GM21360 (cell line): Measurements from ENCODE around the gene NEK7.
"Not testable (repeated sequence)": the region's sequence is repeated elsewhere in the genome, so short reads cannot be mapped to it uniquely, and the experiment has no call there.

ENCODE experiments used
- ATAC-seq: cut with Tn5 transposase; IDR thresholded peaks from one replicate; pipeline ENCODE4 v1.9.1; 2021; ENCODE audit warnings: mild to moderate bottlenecking, moderate library complexity; ENCODE audit not compliant: unreplicated experiment

NEK7 gene

DNA sequence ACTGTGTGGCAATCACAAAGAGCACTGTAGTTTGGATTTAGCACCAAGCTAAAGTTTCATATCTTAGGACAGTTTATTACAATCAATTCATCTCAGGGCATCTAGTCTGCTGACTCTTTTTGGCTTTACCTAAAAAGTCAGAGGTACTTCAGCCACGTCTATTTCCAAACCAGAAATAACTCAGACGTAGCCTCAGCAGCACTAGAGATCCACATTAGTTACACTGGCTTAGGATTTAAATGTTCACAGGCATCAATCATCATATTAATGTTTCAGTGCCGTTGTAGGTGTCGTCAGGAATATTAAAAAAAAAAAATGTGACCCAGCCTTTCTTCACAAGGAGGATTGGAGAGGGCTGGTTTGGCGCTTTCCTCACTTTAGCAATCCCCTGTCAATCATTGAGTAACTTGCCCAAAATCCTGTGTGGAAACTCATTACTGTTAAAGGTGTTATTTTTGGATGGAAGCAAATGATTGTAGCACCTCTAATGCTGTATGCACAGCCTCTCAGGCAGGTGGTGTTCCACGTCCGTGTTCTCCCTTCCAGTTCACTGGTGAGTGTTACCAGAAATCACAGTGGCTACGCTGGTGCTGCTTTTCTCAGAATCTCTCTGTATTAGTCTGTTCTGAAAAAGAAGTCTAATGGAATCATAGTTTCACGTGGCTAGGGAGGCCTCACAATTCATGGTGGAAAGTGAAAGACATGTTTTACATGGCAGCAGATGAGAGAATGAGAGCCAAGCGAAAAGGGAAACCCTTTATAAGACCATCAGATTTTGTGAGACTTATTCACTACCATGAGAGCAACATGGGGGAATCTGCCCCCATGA, 45.4 kb downstream of the NEK7 start:
- ATAC-seq = peak; percentile 82

DNA sequence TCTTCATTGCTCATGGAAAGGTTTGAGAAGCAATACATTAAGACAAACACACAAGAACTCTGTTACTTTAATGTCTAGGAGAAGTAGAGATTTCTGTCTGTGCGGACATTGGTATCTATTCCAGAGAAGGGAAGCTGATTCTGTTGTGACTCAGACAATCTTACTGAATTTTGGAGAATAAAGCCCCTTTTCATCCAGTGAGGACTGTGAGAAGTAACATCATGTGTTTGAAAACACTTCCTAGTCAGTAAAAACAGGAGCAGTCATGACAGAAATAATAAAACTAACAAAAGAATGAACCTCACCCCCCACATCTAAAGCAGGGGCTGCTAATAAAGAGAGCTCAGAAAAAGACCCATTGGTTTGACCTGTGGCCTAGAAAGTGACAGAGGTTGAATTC, 46.6 kb downstream of the NEK7 start:
- ATAC-seq = no peak

DNA sequence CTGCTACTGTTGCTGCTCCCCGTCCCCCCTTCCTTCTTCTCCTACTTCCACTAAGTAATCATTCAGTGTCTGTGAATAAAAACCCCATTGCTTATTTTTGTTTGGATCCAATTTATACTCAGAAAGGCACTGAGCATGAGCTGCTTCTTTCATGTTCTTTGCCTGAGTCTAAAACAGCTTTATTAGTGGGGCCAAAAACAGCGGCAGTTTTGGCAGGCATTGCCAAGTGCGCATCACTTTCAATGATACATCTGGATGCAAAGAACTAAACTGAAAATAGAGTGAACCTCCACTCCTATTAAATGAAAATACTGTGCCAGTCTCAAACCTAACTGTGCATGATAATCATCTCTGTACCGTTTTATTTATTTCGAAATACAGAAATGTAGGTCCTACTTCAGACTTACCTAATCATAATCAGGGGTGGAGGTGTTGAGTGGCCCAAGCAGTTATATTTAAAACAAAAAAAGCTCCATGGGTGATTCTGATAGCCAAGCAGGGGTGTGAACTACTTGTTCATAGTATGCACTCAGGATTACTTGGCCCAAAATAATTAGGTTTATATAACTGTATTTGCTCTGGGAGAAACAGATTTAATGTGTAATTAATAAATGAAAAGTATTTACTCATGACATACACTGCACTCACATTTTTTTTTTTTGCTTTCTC, 48.4 kb downstream of the NEK7 start:
- no peak for ATAC-seq

DNA sequence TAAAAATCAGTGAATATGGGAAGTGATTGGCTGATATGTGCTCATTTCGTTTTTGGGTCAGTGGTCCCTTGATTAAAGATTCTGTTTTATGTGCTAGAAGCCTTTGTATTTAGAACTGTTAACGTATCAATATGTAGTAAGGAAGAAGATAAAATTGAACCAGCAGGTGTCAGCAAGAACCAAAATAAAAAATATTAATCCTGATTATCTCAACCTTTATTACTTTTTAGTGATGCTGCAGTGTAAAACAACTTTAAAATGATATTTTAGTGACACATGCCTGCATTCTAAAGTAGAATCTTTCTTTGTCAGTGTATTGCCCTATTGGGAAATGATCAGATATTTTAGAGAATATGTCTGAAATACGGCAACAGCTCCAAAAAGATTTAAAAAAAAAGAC, 49.5 kb downstream of the NEK7 start:
- no peak for ATAC-seq

DNA sequence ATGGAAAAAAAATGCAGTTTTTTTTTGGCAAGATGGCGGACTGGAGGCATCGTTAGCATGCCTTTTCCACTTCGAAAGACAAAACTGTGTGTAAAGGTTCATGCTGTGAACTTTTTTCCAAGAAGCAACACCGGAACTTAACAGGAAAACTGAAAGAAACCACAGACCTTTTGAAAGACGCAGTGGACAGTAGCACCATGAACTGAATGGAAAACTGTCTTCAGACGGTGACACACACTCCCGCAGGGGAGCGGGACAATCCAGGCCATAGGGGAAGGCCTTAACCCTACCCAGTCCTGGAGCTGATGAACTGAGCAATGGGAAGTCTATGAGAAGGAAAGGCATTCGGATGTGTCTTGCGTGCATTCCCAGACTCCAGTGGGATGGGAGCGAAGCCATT, 54.9 kb downstream of the NEK7 start:
- no peak for ATAC-seq

DNA sequence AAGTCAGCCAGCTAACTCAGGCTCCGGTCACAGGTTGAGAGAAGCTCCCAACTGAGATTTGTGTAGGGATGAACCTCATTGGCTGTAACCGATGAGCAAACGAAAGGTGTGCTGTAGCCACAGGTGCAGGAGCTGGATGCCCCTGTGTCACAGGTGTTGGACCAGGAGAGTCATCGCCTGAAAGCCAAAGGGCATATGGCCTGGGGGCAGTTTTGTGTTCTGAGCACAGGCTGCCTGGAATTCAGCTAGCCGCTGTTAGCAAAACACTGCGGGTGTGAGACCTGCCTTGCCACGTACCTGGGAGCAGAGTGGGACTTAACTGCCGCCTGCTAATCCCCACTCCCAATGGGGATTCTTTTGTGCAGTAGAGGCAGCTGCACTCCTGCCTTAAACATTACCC, 55.3 kb downstream of the NEK7 start:
- ATAC-seq = no peak

DNA sequence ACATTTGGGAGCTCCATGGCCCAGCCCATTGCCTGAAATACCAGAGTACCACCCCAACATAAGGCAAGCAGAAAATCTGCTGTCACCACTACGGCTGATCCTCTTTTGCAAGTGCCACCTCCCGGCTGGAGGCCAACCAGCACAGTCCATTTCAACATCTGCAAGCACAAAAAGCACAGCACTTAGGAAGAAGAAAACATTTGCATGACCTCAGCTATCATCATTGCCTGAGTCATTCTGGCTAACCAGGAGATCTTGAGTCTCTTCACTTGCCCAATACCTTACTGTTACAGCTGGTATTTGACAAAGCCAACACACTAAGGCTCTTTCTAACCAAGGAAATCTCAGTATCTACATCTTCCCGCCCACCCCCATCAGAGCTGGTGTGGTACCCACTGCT, 55.9 kb downstream of the NEK7 start:
- no peak for ATAC-seq

DNA sequence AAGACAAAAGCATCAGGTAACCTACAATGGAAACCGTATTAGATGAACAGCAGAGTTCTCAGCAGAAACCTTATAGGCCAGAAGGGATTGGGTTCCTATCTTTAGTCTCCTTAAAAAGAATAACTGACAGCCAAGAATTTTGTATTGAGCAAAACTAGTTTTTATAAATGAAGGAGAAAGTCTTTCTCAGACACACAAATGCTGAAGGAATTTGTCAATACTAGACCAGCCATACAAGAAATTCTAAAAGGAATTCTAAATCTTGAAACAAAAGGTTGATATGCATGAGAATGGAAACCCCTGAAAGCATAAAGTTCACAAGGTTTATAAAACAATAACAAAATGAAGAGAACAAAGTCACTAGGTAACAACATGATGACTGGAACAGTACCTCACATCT, 58.1 kb downstream of the NEK7 start:
- no peak for ATAC-seq

DNA sequence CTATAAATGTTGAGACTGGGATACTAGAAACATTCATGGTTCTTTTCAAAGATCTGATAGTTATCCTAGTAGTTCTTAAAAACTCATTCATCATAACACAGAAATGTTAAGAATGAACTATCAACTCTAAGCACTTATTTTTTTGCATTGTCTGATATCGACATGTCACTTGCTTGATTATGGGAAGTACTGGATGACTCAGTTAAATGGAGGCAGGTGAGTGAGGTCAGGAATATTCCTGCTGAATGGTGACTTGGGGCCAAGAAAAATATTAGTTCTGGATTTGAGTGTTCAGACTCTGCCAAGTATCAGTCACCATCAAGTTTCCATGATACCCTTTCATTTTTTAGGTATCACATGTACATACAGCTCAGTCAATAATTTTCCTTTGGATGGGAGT, 63.6 kb downstream of the NEK7 start:
- no peak for ATAC-seq

DNA sequence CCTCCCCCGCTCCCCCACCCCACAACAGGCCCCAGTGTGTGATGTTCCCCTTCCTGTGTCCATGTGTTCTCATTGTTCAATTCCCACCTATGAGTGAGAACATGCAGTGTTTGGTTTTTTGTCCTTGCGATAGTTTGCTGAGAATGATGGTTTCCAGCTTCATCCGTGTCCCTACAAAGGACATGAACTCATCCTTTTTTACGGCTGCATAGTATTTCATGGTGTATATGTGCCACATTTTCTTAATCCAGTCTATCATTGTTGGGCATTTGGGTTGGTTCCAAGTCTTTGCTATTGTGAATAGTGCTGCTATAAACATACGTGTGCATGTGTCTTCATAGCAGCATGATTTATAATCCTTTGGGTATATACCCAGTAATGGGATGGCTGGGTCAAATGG, 70.2 kb downstream of the NEK7 start:
- not testable (repeated sequence) for ATAC-seq

DNA sequence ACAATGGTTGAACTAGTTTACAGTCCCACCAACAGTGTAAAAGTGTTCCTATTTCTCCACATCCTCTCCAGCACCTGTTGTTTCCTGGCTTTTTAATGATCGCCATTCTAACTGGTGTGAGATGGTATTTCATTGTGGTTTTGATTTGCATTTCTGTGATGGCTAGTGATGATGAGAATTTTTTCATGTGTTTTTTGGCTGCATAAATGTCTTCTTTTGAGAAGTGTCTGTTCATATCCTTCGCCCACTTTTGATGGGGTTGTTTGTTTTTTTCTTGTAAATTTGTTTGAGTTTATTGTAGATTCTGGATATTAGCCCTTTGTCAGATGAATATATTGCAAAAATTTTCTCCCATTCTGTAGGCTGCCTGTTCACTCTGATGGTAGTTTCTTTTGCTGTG, 70.7 kb downstream of the NEK7 start:
- ATAC-seq = not testable (repeated sequence)

DNA sequence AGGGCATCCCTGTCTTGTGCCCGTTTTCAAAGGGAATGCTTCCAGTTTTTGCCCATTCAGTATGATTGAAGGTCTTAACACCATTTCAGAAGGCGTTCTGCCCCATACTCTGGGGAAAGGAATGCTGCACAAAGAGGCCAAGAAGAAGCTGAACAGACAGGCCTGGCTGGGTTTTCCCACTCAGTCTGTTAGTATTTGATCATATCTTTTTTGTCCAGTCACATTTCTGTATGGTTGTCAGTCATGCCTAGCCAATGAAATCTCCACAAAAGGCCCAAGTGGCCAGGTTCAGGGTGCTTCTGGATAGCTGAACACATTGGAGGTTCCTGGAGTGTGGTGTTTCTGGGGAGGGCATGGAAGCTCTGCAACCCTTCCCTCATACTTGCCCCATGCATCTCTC, 72.1 kb downstream of the NEK7 start:
- no peak for ATAC-seq

DNA sequence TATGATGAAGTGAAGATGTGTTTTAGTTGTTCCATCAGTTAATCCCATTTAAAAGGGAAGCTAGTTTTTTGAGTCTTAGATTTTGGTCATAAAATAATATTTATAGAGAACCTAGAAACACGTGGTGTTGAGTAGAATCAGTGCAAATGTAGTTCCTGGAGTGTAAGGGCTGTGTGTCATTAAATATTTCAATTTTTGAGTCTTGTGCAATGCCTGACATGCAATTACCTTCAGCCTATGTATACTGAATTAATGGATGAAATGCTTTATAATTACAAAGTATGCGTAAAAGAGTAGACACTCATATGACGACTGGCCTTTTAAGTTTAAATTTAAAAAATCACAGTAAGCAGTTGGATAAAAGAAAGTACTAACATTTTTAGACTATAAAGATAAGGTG, 75.0 kb downstream of the NEK7 start:
- no peak for ATAC-seq

DNA sequence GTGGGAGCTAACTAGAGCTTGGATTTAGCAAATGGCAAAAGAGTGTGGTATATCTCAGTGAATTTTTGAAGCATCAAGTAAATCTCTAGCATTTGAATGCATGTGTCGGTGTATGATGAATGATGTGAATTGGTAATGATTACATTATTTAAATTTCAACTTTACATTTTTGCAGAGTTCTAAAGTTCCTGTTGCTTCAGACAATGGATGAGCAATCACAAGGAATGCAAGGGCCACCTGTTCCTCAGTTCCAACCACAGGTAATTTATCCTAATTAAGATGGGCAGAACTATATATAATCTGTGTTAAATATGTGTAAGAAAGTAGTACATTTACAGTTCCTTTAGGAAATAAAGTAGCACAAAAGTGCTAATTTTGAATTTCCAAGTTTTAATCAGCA, 75.6 kb downstream of the NEK7 start:
- no peak for ATAC-seq

DNA sequence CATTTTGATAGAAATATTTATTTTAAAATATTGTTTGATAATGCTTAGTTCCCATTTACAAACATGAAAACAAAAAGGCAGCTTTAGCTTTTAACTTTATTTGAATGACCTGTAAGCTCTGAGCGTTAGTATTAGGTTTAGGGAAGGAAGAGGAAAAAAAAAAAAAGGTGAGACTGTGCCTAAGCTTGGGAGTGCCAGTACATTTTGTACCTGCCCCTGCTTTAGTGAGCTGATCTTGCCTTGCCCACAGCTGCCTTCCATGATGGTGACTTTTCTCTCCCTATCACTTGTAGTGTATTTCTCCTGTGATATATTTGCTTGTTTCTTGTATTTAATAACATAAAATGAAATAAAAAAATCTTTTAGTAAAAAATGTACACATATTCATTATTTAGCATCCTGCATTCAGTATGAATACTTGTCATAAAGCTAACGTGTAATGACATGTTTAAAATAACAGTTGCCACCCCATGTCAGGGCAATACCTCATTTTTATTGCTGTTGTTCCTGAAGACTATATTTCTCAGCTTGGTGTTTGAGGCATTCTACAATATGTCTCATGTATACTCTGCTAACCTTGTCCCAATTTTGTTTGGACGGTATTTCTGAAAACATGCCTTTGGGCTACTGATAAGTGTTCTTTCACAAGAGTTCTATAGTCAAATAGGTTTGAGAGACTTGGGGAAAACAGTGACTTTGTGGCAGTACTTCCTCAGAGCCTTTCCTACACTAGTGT, 76.3 kb downstream of the NEK7 start:
- ATAC-seq = no peak

DNA sequence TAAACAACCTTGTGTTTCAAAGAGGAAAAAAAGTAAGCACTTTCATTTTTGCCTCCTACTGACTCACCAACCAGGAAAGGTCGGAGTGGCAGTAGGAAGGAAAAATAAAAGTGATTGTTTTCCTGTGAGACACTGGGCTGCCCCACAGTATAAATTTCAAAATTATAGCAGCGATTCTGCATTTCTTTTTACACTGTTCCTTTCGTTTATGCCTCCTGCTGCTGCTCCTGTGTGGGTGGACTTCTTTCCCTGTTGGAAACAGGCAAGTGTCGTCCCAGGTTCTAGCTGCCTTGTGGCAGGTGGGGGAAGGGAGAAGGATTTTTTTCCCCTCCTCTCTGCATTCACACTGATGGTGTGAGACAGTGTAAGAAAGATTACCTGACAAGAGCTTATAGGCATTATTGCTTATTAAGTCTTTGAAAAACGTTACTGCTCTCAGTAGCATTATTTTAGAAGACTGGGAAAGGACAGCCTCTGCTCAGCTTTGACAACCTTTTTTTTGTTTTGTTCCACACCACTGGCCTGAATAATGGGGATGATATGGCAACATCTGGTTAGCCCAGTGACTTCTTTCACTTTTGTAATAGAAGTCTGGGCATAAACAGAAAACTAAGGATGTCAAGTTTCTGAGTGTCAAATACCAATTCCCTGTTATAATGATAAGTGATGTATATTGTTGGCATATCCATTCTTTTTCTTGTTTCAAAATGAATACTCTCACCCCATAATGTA, 77.9 kb downstream of the NEK7 start:
- ATAC-seq = peak; percentile 69

DNA sequence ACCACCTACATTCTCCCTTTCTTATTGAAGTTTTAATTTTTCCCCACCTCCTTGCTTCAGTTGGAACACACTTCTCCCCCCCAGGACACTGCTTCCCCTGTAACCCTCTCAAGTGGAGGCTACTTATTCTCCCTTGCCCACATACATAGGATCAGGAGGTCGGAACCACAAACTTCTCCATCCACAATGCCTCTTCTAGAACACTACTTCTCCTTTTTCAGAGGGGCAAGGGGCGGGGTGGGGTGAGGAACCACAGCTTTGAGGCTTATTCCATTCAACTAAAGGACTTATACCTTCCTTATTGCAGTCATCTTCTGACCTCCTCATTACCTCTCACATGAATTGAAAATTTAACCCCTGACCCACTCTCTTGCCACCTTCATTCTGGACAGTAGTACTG, 81.3 kb downstream of the NEK7 start:
- no peak for ATAC-seq

DNA sequence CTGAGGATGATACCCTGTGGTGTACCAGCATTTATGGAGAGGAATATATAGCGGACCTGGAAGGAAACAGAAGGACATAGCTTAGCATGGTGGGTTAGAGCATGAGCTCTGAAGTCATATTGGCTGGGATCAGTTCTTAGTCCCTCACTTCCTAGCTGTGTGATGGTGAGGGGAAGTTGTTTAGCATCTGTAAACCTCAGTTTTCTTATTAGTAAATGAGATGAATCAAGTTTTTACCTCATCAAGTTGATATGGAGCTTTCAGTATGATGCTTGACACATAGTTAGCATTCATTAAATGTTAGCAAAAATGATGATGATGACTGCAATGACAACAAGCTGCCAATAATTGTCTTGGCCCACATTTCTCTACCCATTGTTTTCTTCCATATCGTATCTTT, 84.8 kb downstream of the NEK7 start:
- no peak for ATAC-seq

DNA sequence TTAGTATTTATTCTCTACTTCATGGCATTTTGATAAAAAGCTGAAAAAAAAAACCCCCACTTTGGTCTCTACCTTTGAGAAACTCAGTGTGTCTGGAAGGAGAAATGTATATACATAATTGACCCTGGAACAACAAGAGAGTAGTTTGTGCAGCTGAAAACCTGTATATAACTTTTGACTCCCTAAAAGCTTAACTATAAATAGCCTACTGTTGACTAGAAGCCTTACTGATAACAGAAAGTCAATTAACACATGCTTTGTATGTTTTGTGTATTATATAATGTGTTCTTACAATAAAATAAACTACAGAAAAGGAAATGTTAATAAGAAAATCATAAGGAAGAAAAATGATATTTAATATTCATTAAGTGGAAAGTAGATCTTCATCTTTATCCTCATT, 88.0 kb downstream of the NEK7 start:
- ATAC-seq = no peak

DNA sequence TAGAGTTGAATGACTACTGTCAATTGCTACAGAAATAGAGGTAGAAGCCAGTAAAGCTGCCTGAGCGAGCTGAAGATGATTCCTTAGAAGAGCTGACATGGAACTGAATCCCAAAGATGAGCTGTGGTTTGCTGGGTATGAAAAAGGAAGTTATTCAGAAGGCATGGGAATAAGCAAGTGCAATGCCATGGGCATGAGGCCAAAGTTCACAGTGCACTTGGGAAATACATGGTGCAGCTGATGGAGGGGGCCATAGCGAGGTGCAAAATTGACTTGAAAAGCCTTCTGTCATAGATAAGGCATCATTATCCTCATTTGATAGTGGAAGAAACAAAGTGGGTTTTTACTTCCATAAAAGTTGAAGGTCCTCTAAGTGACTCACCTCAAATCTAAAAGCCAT, 88.6 kb downstream of the NEK7 start:
- ATAC-seq = no peak

DNA sequence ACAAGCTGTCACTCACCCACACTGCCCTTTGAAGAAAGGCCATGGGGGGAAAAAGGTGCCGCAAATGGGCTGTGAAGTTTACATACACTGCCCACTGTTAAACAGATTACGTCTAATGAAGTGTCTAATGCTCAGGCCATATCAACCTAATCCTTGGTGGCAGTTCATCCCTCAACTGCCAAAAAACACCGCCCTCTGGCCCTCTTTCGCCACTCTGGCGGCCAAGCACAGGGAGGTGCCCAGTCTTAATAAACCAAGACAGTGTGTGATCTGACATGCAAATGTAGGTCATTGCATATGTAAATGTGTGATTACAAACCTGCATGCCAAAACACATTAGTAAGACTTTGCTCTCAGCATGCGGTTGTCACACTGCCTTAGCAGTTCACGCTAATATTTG, 89.5 kb downstream of the NEK7 start:
- ATAC-seq = no peak
